K562 (cell line): ENCODE measurements around the gene PLEKHA5. TPM values are rescaled to one million over a fixed set of nuclear protein-coding genes. Genes with fewer than 3 reads are reported as not detected.

Experiments used
- ATAC-seq: fragments of 200-7000 bp; cut with Tn5 transposase; 3 replicates; pipeline ENCODE4 v1.9.1; 2020; ENCODE audit warnings: moderate library complexity
- BruUV-seq: library from RNA; stranded (reverse); fragments of 400-500 nt; replicated peaks from 2 replicates; lab custom pipeline; 2021; lab: Mats Ljungman, UMichigan
- CTCF ChIA-PET: fragments of 300-600 bp; formaldehyde crosslinking; extraction: SDS; loops from one replicate; lab custom pipeline; 2021; ENCODE audit warnings: low intra/inter-chr PET ratio; lab: Yijun Ruan, JAX
- POLR2A ChIA-PET: fragments of 300-600, 350-650 bp; sonication (Branson Sonifier 250); formaldehyde crosslinking; extraction: SDS; loops from one replicate; lab custom pipeline; 2021; ENCODE audit warnings: antibody characterized with exemption, inconsistent platforms; lab: Yijun Ruan, JAX
- DNase-seq, 4 experiments: peaks; one replicate each; pipeline versions ENCODE4 v3.0.0 to v3.0.0-alpha.2; 2011 to 2018; ENCODE audit warnings: low spot score in 3 of 4, mixed read lengths in 3 of 4; ENCODE audit errors: extremely low read depth in 1 of 4
- FAIRE-seq: peaks from 2 replicates; lab custom pipeline; 2011; peaks lifted over from hg19 to GRCh38; lab: Jason Lieb, UNC
- H2AFZ ChIP-seq: 2 replicates; pipeline ENCODE4 v1.6.0; 2011; ENCODE audit warnings: low read depth, low read length, control low read depth, inconsistent platforms
- H3K27ac ChIP-seq: fragments of 200-600 bp; 3 replicates; pipeline ENCODE4 v1.8.0; 2011; ENCODE audit warnings: low read depth, mild to moderate bottlenecking, control low read depth, inconsistent platforms, low read length, moderate library complexity, mixed read lengths; ENCODE audit errors: extremely low read depth
- H3K27me3 ChIP-seq, 2 experiments: fragments of 300-600 bp in 1 of 2; 2 replicates in 1 of 2; 3 replicates in 1 of 2; pipeline versions ENCODE4 v1.6.0 to v1.8.0; 2011; ENCODE audit warnings: inconsistent platforms in 2 of 2, low read length in 2 of 2, mild to moderate bottlenecking in 1 of 2, mixed read lengths in 1 of 2, moderate library complexity in 1 of 2; ENCODE audit not compliant: control insufficient read depth in 2 of 2, insufficient read depth in 2 of 2
- H3K36me3 ChIP-seq: fragments of 300-600 bp; 3 replicates; pipeline ENCODE4 v1.8.0; 2011; ENCODE audit warnings: mild to moderate bottlenecking, low read length, inconsistent platforms; ENCODE audit not compliant: control insufficient read depth, insufficient read depth
- H3K4me1 ChIP-seq, 2 experiments: fragments of 200-600 bp in 1 of 2; replicated peaks in 1 of 2; 2 replicates in 1 of 2; 3 replicates in 1 of 2; pipeline versions ENCODE4 v1.5.1 to v1.8.0; 2011; ENCODE audit warnings: inconsistent platforms in 2 of 2, low read length in 2 of 2, mild to moderate bottlenecking in 1 of 2, mixed read lengths in 1 of 2, moderate library complexity in 1 of 2; ENCODE audit not compliant: control insufficient read depth in 2 of 2, insufficient read depth in 2 of 2
- H3K4me2 ChIP-seq: 2 replicates; pipeline ENCODE4 v1.6.1; 2011; ENCODE audit warnings: low read length, control low read depth, inconsistent platforms, mixed read lengths; ENCODE audit not compliant: insufficient read depth
- H3K4me3 ChIP-seq: fragments of 200-600 bp; sonication (generic), shearing (Covaris generic); 2 replicates; pipeline ENCODE4 v1.5.1; 2016; ENCODE audit warnings: control low read depth, inconsistent platforms
- H3K79me2 ChIP-seq: fragments of 200-600 bp; 3 replicates; pipeline ENCODE4 v1.8.0; 2011; ENCODE audit warnings: low read length, inconsistent platforms; ENCODE audit not compliant: control insufficient read depth, insufficient read depth
- H3K9ac ChIP-seq, 2 experiments: 2 replicates each; pipeline versions ENCODE4 v1.6.0 to v1.6.1; 2011; ENCODE audit warnings: low read depth in 2 of 2, low read length in 2 of 2, control low read depth in 1 of 2, inconsistent platforms in 1 of 2, mild to moderate bottlenecking in 1 of 2, mixed read lengths in 1 of 2; ENCODE audit not compliant: insufficient read depth in 1 of 2
- H3K9me1 ChIP-seq: one replicate; pipeline ENCODE4 v1.6.0; 2011; ENCODE audit warnings: inconsistent platforms, mild to moderate bottlenecking, low read length, moderate library complexity; ENCODE audit not compliant: control insufficient read depth, insufficient read depth
- H3K9me3 ChIP-seq: replicated peaks from 2 replicates; pipeline ENCODE4 v1.5.1; 2011; ENCODE audit warnings: low read depth, low read length, inconsistent platforms; ENCODE audit not compliant: control insufficient read depth, insufficient read depth
- H4K20me1 ChIP-seq: replicated peaks from 2 replicates; pipeline ENCODE4 v1.6.1; 2011; ENCODE audit warnings: low read length, inconsistent platforms, mixed read lengths; ENCODE audit not compliant: control insufficient read depth, insufficient read depth
- ETS2 ChIP-seq: IDR thresholded peaks from 2 replicates; pipeline ENCODE4 v1.6.1; 2016; ENCODE audit warnings: borderline replicate concordance, missing genetic modification characterization, mild to moderate bottlenecking, moderate library complexity, missing compliant biosample characterization; ENCODE audit not compliant: poor library complexity, severe bottlenecking
- GTF2A2 ChIP-seq: IDR thresholded peaks from 2 replicates; pipeline ENCODE4 v1.6.1; 2016; ENCODE audit warnings: mild to moderate bottlenecking, missing genetic modification characterization, missing compliant biosample characterization
- JUN ChIP-seq, 2 experiments: sonication (generic) in 1 of 2; formaldehyde crosslinking in 1 of 2; IDR thresholded peaks; 2 replicates each; pipeline versions ENCODE4 v1.6.1 to v1.8.0; 2012 to 2022; ENCODE audit warnings: borderline replicate concordance in 2 of 2, mild to moderate bottlenecking in 2 of 2, improper control_type of control experiment in 1 of 2, low read depth in 1 of 2, low read length in 1 of 2, missing genetic modification reagents in 1 of 2
- KAT8 ChIP-seq: fragments of 450-650 bp; IDR thresholded peaks from 2 replicates; pipeline ENCODE4 v1.6.1; 2016; ENCODE audit warnings: low read depth, mild to moderate bottlenecking
- PKNOX1 ChIP-seq: fragments of 450-650 bp; IDR thresholded peaks from 2 replicates; pipeline ENCODE4 v1.6.1; 2016
- SPI1 ChIP-seq: IDR thresholded peaks from 2 replicates; pipeline ENCODE4 v1.6.1; 2011; ENCODE audit warnings: low read depth, low read length, control low read depth, borderline replicate concordance
- ZNF696 ChIP-seq: fragments of 250-450 bp; sonication (Bioruptor Pico); conservative IDR thresholded peaks from 2 replicates; pipeline ENCODE4 v1.4.0; 2020; ENCODE audit warnings: mild to moderate bottlenecking, moderate library complexity
- WGBS: fragments of 100-300 bp; shearing (Covaris generic); methylation state at CpG from one replicate; pipeline ENCODE4 v1.1.6; 2016; ENCODE audit warnings: low coverage, mixed read lengths; ENCODE audit not compliant: insufficient coverage; ENCODE audit errors: missing lambda C conversion rate; 5-methylcytosine and 5-hydroxymethylcytosine counted together
- in situ Hi-C: fragments of 300-500 bp; cut with MboI; formaldehyde crosslinking; loops from 4 replicates; pipeline ENCODE4 v1.15.0; 2018; ENCODE audit warnings: inconsistent platforms, mixed read lengths
- intact Hi-C: fragments of 100-400 bp; cut with micrococcal nuclease; formaldehyde crosslinking; loops from 2 replicates; pipeline ENCODE4 v1.14.2; 2022
- polyA plus RNA-seq, 8 experiments: library from polyadenylated mRNA; depleted of rRNA in 4 of 8; stranded (reverse) in 5 of 8; unstranded in 3 of 8; fragments of >200 nt; fragmentation: Nextera tagmentation in 2 of 8; fragmentation: Illumina TruSeq in 1 of 8; extraction: Ambion mirVana in 2 of 8; extraction: Trizol in 1 of 8; gene quantifications; 2 replicates each; pipeline versions ENCODE4 v1.2.1 to v1.2.3, GENCODE V29; 2011 to 2014; ENCODE audit warnings: inconsistent platforms in 1 of 8, missing spikeins in 1 of 8
- total RNA-seq, 7 experiments: library from RNA; depleted of rRNA in 6 of 7; stranded (reverse); fragments of >200 nt in 6 of 7; fragmentation: Illumina TruSeq in 2 of 7; extraction: Trizol in 2 of 7; gene quantifications; 2 replicates each; pipeline versions ENCODE4 v1.2.1 to v1.2.3, GENCODE V29; 2011 to 2021; ENCODE audit warnings: low replicate concordance in 1 of 7
- TF ChIP-seq, protein P1 (sequence below): fragments of 200-800 bp; sonication (Bioruptor generic); IDR thresholded peaks from 2 replicates; pipeline ENCODE4 v1.6.1; 2017; ENCODE audit warnings: missing genetic modification characterization, missing compliant biosample characterization

The PLEKHA5 gene
- total and polyA plus RNA-seq, 9 of the 15 experiments (the other 6 are each of a cell fraction or from before 2014, with no cell fraction given), result 7.2 to 26.2 (median 17.4) TPM

DNA sequence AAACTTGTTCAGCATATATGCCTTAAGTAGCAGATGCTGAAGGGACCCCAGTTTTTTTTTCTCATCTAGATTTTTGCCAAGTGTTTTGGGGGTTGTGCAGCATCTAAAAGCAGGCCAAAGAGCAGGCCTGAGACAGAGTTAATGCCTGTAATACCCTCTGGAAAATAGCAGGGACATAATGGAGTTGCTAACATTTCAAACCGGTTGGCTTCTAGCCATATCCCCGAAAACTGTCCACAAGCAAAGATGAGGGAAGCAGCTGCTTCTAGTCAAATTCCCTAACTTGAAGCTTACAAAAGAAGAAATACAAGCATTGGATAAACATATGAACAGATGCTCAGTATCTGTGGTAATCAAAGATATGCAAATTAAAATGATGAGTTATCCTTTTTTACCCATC is 257.6 kb downstream of the PLEKHA5 start:
- WGBS, result 22% methylated on average over 2 of the region's 2 CpGs
- Histone ChIP-seq H3K36me3 (no peaks in the 10 kb centered on the region), H3K79me2 (no peaks in the 10 kb centered on the region), H2AFZ (no peak overlapping the region), H3K27ac (no peak overlapping the region), H3K4me1 (no peaks in the 10 kb centered on the region), H3K4me3 (no peak overlapping the region), H3K9me1 (no peaks in the 10 kb centered on the region), H3K9me3 (no peaks in the 10 kb centered on the region), H3K9ac (no peak overlapping the region), H3K27me3 (no peaks in the 10 kb centered on the region), H3K4me2 (no peak overlapping the region), H4K20me1 (no peaks in the 10 kb centered on the region)
- FAIRE-seq (no peak), DNase-seq (no peak), ATAC-seq (no peak)
- in situ Hi-C loops (no loop called here), intact Hi-C loops (no loop called here)
- POLR2A ChIA-PET, result no interaction called here
- BruUV-seq, result no TSS peak
- TF ChIP-seq ETS2 (tag) (no peak), JUN (IDR thresholded peaks at IDR 0.05; ENCODE audit: borderline replicate concordance, low read depth, low read length) (no peak), JUN (CRISPR knock-in tag; IDR thresholded peaks at IDR 0.05; ENCODE audit: borderline replicate concordance) (no peak), PKNOX1 (no peak), ZNF696 (CRISPR knock-in tag) (no peak), SPI1 (no peak), KAT8 (no peak), GTF2A2 (tag) (no peak)
- TF ChIP-seq, protein P1, sequence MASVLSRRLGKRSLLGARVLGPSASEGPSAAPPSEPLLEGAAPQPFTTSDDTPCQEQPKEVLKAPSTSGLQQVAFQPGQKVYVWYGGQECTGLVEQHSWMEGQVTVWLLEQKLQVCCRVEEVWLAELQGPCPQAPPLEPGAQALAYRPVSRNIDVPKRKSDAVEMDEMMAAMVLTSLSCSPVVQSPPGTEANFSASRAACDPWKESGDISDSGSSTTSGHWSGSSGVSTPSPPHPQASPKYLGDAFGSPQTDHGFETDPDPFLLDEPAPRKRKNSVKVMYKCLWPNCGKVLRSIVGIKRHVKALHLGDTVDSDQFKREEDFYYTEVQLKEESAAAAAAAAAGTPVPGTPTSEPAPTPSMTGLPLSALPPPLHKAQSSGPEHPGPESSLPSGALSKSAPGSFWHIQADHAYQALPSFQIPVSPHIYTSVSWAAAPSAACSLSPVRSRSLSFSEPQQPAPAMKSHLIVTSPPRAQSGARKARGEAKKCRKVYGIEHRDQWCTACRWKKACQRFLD, result no peak
- CTCF ChIA-PET, result no interaction called here
